Measurements from ENCODE around the gene CFAP251. TPM values are rescaled to one million over a fixed set of nuclear protein-coding genes. Genes with fewer than 3 reads are reported as not detected.

Gene CFAP251
- total and polyA plus RNA-seq, 2 of the 8 experiments (the other 6 are each of a cell fraction or from before 2014, with no cell fraction given), result 1.8 to 2.9 TPM

- Histone ChIP-seq H4K91ac (replicated peaks; ENCODE audit: insufficient read length, low read length) (no peak overlapping the region), H3K4ac (replicated peaks; ENCODE audit: insufficient read length, low read depth, low read length) (no peak overlapping the region), H4K20me1 (replicated peaks in 1 of 2; ENCODE audit: control insufficient read depth in 1 of 2, insufficient read depth in 2 of 2, low read length in 2 of 2) (no peaks in the 10 kb centered on the region), H2BK15ac (ENCODE audit: low read length) (no peak overlapping the region), H4K8ac (ENCODE audit: extremely low read depth, insufficient read depth, low read length) (no peak overlapping the region), H3K36me3 (ENCODE audit: control insufficient read depth in 2 of 4, insufficient read depth in 4 of 4, low read length in 3 of 4) (no peaks in the 10 kb centered on the region), H2AFZ (ENCODE audit: low read length) (no peak overlapping the region), H3K23me2 (ENCODE audit: low read depth, low read length) (no peaks in the 10 kb centered on the region), H3K23ac (ENCODE audit: insufficient read length) (no peak overlapping the region), H3K9ac (replicated peaks in 1 of 4; ENCODE audit: extremely low read depth in 1 of 4, low read depth in 3 of 4, low read length in 3 of 4) (no peak overlapping the region), H4K5ac (ENCODE audit: insufficient read length, low read depth, low read length) (no peak overlapping the region), H3K27me3 (replicated peaks in 1 of 4; ENCODE audit: control insufficient read depth in 3 of 4, extremely low read depth in 1 of 4, insufficient read depth in 3 of 4, low read length in 3 of 4) (no peaks in the 10 kb centered on the region), H2BK120ac (replicated peaks; ENCODE audit: low read depth, low read length) (no peak overlapping the region), H3K27ac (ENCODE audit: low read depth, low read length) (no peak overlapping the region), H3K79me2 (ENCODE audit: control insufficient read depth in 1 of 2, insufficient read depth in 2 of 2, low read length in 2 of 2) (no peaks in the 10 kb centered on the region), H3K9me3 (ENCODE audit: insufficient read depth in 2 of 2, low read depth in 1 of 2, low read length in 1 of 2) (peaks cover 5% of the 10 kb centered on the region in 2 experiments; a peak in 2 of 4 replicates), H3K4me1 (replicated peaks in 1 of 4; ENCODE audit: control insufficient read depth in 3 of 4, insufficient read depth in 4 of 4, low read length in 3 of 4) (no peaks in the 10 kb centered on the region), H3K4me2 (ENCODE audit: insufficient read depth in 1 of 2, low read depth in 2 of 2, low read length in 2 of 2) (no peak overlapping the region), H2AK5ac (ENCODE audit: low read depth, low read length) (no peak overlapping the region), H2BK5ac (ENCODE audit: low read depth, low read length) (no peak overlapping the region), H3K4me3 (ENCODE audit: extremely low read depth in 1 of 4, insufficient read depth in 2 of 4, low read depth in 3 of 4, low read length in 4 of 4) (no peak overlapping the region), H3K56ac (replicated peaks; ENCODE audit: insufficient read length, low read depth, low read length) (no peak overlapping the region), H3K79me1 (ENCODE audit: low read depth, low read length) (no peaks in the 10 kb centered on the region), H3K14ac (ENCODE audit: insufficient read length) (no peak overlapping the region), H3K18ac (ENCODE audit: extremely low read depth, low read length) (no peak overlapping the region), H2BK12ac (ENCODE audit: low read depth, low read length) (no peak overlapping the region), H2BK20ac (ENCODE audit: low read length) (no peak overlapping the region)
- 82% methylated on average over 6 of the region's 6 CpGs; no CpG with 5 or more reads in 1 of the 2 experiments for WGBS, 2 experiments (ENCODE audit: extremely low coverage in 1 of 2, insufficient coverage in 1 of 2, insufficient read length in 1 of 2, insufficient replicate concordance in 2 of 2, low coverage in 1 of 2, low lambda C conversion rate in 2 of 2, missing lambda C conversion rate in 1 of 2)
- DNase-seq (ENCODE audit: low read depth in 1 of 2, low spot score in 2 of 2) (no peak), FAIRE-seq (no peak)
- POLR2A ChIA-PET (ENCODE audit: partially characterized antibody), result interaction anchor here (1.1 kb wide), 2 partner anchors 9 kb away, joined by 3 to 4 read pairs; no protein-coding TSS in a partner anchor
- CTCF ChIA-PET (ENCODE audit: partially characterized antibody), result interaction anchor here (1.0 to 1.6 kb wide), 2 partner anchors 19 to 76 kb away, joined by 3 to 4 read pairs; no protein-coding TSS in a partner anchor
- TF ChIP-seq, protein P1, sequence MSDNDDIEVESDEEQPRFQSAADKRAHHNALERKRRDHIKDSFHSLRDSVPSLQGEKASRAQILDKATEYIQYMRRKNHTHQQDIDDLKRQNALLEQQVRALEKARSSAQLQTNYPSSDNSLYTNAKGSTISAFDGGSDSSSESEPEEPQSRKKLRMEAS (IDR thresholded peaks at IDR 0.05), result no peak
- TF ChIP-seq CHD1 (IDR thresholded peaks at IDR 0.05; ENCODE audit: low read depth, low read length) (no peak), ASH2L (IDR thresholded peaks at IDR 0.05; ENCODE audit: low read length) (no peak), GTF2F1 (IDR thresholded peaks at IDR 0.05; ENCODE audit: borderline replicate concordance, low read depth, low read length) (no peak), SIRT6 (IDR thresholded peaks at IDR 0.05; ENCODE audit: low read length) (no peak), CTBP2 (IDR thresholded peaks at IDR 0.05; ENCODE audit: borderline replicate concordance, insufficient read depth, insufficient read length, low read length) (no peak), KDM5A (IDR thresholded peaks at IDR 0.05; ENCODE audit: low read length) (no peak), CEBPB (IDR thresholded peaks at IDR 0.05; ENCODE audit: low read depth, low read length) (no peak), ATF3 (IDR thresholded peaks at IDR 0.05; ENCODE audit: insufficient read depth, low read depth, low read length) (no peak), CBX8 (IDR thresholded peaks at IDR 0.05; ENCODE audit: borderline replicate concordance, low read depth, low read length) (no peak), EP300 (IDR thresholded peaks at IDR 0.05; ENCODE audit: borderline replicate concordance in 1 of 2, low read depth in 2 of 2, low read length in 2 of 2) (no peak), TCF12 (IDR thresholded peaks at IDR 0.05; ENCODE audit: low read depth, low read length) (no peak)
These were observed 52.3 kb downstream of the CFAP251 start for GRCh38 chr12:121970581-121971300.

Measured in H1 (cell line).